ENCODE data around the gene IGFBP2. TPM values are rescaled to one million over a fixed set of nuclear protein-coding genes. Genes with fewer than 3 reads are reported as not detected.

The IGFBP2 gene
- total RNA-seq, 1 experiment from 2014 or later: 363 TPM

DNA sequence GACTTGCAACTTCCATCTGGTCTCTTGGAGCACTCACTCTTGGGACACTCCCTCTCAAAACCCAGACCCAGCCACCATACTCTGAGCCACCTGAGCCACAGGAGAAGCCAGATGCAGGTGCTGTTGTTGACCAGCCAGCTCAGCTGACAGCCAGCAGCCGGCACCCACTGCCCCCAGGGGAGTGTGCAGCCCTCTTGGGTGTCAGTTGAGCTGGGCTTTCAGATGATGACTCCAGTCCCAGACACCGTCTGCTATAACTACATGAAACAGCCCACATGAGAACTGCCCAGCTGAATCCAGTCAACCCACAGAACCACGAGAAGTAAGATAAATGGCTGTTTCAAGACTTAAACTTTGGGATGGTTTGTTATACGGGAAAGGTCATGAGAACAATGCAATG, 10.7 kb upstream of the IGFBP2 start:
- no peaks in the 10 kb centered on the region for H3K9me3 Mint-ChIP-seq
- no peak overlapping the region for H3K18ac ChIP-seq (ENCODE audit: insufficient read length, low read depth, low read length)
- no peak overlapping the region for H2AFZ ChIP-seq (ENCODE audit: low read length)
- H2BK5ac ChIP-seq (ENCODE audit: insufficient read length, low read length): no peak overlapping the region
- no peak overlapping the region for H4K8ac ChIP-seq (replicated peaks; ENCODE audit: insufficient read length, low read depth, low read length)
- no peaks in the 10 kb centered on the region for H3K9me3 ChIP-seq (ENCODE audit: control insufficient read depth, low read depth, low read length)
- H2BK15ac ChIP-seq (ENCODE audit: low read depth, low read length): no peak overlapping the region
- H3K79me2 ChIP-seq (ENCODE audit: insufficient read depth, low read length): no peaks in the 10 kb centered on the region
- no peak overlapping the region for H4K91ac ChIP-seq (ENCODE audit: insufficient read length, low read depth, low read length)
- H3K23ac ChIP-seq (ENCODE audit: insufficient read length, low read depth, low read length): no peak overlapping the region
- DNase-seq: no peak
- H3K4ac ChIP-seq (ENCODE audit: low read depth, low read length): no peak overlapping the region
- TF ChIP-seq, protein P1, sequence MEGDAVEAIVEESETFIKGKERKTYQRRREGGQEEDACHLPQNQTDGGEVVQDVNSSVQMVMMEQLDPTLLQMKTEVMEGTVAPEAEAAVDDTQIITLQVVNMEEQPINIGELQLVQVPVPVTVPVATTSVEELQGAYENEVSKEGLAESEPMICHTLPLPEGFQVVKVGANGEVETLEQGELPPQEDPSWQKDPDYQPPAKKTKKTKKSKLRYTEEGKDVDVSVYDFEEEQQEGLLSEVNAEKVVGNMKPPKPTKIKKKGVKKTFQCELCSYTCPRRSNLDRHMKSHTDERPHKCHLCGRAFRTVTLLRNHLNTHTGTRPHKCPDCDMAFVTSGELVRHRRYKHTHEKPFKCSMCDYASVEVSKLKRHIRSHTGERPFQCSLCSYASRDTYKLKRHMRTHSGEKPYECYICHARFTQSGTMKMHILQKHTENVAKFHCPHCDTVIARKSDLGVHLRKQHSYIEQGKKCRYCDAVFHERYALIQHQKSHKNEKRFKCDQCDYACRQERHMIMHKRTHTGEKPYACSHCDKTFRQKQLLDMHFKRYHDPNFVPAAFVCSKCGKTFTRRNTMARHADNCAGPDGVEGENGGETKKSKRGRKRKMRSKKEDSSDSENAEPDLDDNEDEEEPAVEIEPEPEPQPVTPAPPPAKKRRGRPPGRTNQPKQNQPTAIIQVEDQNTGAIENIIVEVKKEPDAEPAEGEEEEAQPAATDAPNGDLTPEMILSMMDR (conservative IDR thresholded peaks at IDR 0.05): no peak
- H3K23me2 ChIP-seq (ENCODE audit: insufficient read length, low read depth, low read length, poor library complexity, severe bottlenecking): no peaks in the 10 kb centered on the region
- no peak overlapping the region for H3K56ac ChIP-seq (ENCODE audit: insufficient read length, low read depth, low read length)
- WGBS (ENCODE audit: extremely low coverage, insufficient read length, low lambda C conversion rate): no CpG with 5 or more reads among the region's 4 CpGs
- H3K4me1 ChIP-seq (ENCODE audit: insufficient read depth, low read length): peaks cover 10% of the 10 kb centered on the region
- H3K9ac ChIP-seq (ENCODE audit: extremely low read depth, insufficient read length, low read length): no peak overlapping the region
- no peak overlapping the region for H4K5ac ChIP-seq (ENCODE audit: insufficient read length, low read depth, low read length)
- H2BK12ac ChIP-seq (ENCODE audit: insufficient read length, low read depth, low read length): no peak overlapping the region
- H3T11ph ChIP-seq (ENCODE audit: low read length): no peak overlapping the region
- no peaks in the 10 kb centered on the region; the same call in 1 of the 2 replicates for H3K27me3 Mint-ChIP-seq (ENCODE audit: low read depth)
- no peak overlapping the region for H2BK120ac ChIP-seq (ENCODE audit: low read depth, low read length, poor library complexity, severe bottlenecking)
- no peaks in the 10 kb centered on the region for H3K79me1 ChIP-seq (ENCODE audit: insufficient read depth, low read depth, low read length, poor library complexity, severe bottlenecking)
- no peak overlapping the region for H3K14ac ChIP-seq (ENCODE audit: insufficient read depth, low read length)
- peaks cover 27 to 41% of the 10 kb centered on the region in 2 experiments for H3K4me1 Mint-ChIP-seq
- H4K20me1 ChIP-seq (ENCODE audit: control insufficient read depth, insufficient read depth, insufficient read length): no peaks in the 10 kb centered on the region
- H3K4me2 ChIP-seq (ENCODE audit: insufficient read depth, insufficient read length, low read length): no peak overlapping the region
- H3K27me3 ChIP-seq (ENCODE audit: insufficient read depth, low read length): no peaks in the 10 kb centered on the region
- H3K27ac Mint-ChIP-seq: no peak overlapping the region
- no peak overlapping the region for H2BK20ac ChIP-seq (ENCODE audit: low read depth, low read length, poor library complexity, severe bottlenecking)
- H2AK5ac ChIP-seq (ENCODE audit: insufficient read length, low read length): no peak overlapping the region
- H3K27ac ChIP-seq (ENCODE audit: insufficient read length, low read depth, low read length): no peak overlapping the region
- H3K36me3 Mint-ChIP-seq (ENCODE audit: insufficient read depth in 1 of 3, low read depth in 3 of 3): no peaks in the 10 kb centered on the region
- no peak overlapping the region for H3K4me3 Mint-ChIP-seq
